Stimulated activated naive CD8-positive, alpha-beta T cell treated with anti-CD3 and anti-CD28 coated beads, Interleukin-15, Interleukin-2, amounts not matched to agents 100 ng/mL and 50 ng/mL, for 24 hours (primary cell): ENCODE data around the gene MYZAP.

Experiments used
- H3K27ac Mint-ChIP-seq: one replicate; pipeline ENCODE4 v1.8.0; 2021; ENCODE audit warnings: mild to moderate bottlenecking, mixed read lengths
- H3K27me3 Mint-ChIP-seq: one replicate; pipeline ENCODE4 v1.8.0; 2021; ENCODE audit warnings: mixed read lengths
- H3K36me3 Mint-ChIP-seq: one replicate; pipeline ENCODE4 v1.8.0; 2021; ENCODE audit warnings: low read depth, mixed read lengths
- H3K4me1 Mint-ChIP-seq: one replicate; pipeline ENCODE4 v1.8.0; 2021; ENCODE audit warnings: low read depth, mixed read lengths
- H3K4me3 Mint-ChIP-seq: one replicate; pipeline ENCODE4 v1.8.0; 2021; ENCODE audit warnings: mild to moderate bottlenecking, mixed read lengths
- H3K9me3 Mint-ChIP-seq: one replicate; pipeline ENCODE4 v1.8.0; 2021; ENCODE audit warnings: mixed read lengths

MYZAP gene

DNA sequence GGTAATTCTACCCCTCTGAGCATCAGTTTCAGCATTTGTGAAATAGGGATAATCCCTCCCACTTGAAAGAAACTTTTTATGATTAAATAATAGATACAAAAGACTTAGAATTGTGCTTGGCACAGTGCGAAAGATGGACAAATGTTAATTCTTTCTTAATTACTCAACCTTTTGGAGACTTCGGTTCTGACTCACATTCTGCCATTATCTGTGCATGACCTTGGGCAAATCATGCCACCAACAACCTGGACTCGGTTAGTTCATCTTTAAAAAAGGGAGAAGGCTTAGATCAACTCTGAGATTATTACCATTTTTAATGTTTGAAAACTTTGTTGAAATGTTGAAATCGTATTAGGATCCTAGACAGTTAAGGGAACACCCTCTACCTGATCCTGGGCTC, 74.2 kb downstream of the MYZAP start:
- no peaks in the 10 kb centered on the region for H3K4me1 Mint-ChIP-seq

DNA sequence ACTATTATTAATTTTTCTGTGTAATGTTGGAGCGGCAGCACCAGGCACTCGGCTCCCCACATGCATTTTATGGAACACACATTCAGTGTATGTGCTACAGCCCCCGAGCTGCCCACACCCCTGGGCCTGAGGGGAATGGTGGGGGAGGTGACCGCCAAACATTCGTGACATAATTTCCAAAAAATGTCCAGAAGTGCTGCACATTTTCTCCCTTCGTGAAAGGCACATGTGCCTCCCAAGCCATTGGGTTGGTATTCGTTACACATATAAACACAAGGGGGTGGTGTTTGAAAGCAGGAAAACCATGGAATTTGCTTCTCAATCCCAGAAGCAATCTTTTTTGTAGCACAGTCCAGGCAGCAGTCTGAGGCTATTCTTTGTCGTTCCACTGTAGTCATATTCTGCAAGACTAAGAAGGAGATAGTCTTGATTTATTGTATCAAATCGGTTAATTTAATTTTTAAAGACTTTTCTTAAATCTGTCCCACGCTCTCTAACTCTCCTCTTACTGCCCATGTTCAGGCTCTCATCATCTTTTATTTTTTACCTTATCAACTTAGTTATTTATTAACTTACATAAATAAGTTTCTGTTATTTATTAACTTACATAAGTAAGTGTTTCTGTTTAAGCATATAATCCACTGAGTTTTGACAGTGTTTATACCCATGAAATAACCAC, 75.6 kb downstream of the MYZAP start:
- Mint-ChIP-seq H3K9me3 (no peaks in the 10 kb centered on the region), H3K27ac (no peak overlapping the region), H3K4me1 (no peaks in the 10 kb centered on the region), H3K4me3 (no peak overlapping the region), H3K36me3 (no peaks in the 10 kb centered on the region), H3K27me3 (peaks cover 9% of the 10 kb centered on the region)

More for the DNA sequence above, 74.2 kb downstream of the MYZAP start:
- Mint-ChIP-seq H3K36me3 (no peaks in the 10 kb centered on the region), H3K27me3 (peaks cover 11% of the 10 kb centered on the region), H3K27ac (no peak overlapping the region), H3K4me3 (no peak overlapping the region), H3K9me3 (no peaks in the 10 kb centered on the region)

DNA sequence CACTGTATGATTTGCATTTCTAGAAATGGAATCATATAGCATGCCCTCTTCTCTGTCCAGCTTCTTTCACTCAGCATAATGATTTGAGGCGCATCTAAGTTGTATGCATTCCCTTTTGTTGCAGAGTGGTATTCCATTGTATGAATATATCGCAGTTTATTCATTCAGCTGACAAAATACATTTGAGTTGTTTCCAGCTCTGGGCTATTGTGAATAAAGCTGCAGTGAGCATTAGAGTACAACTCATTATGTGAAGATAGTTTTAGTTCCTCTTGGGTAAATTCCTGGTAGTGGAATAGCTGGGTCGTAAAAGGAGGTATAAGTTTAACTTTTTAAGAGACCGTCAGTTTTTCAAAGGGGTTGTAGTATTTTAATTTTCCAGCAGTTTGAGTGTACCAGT, 76.3 kb downstream of the MYZAP start:
- H3K4me1 Mint-ChIP-seq = no peaks in the 10 kb centered on the region
- no peak overlapping the region for H3K4me3 Mint-ChIP-seq
- no peaks in the 10 kb centered on the region for H3K36me3 Mint-ChIP-seq
- peaks cover 15% of the 10 kb centered on the region for H3K27me3 Mint-ChIP-seq
- H3K9me3 Mint-ChIP-seq = no peaks in the 10 kb centered on the region
- no peak overlapping the region for H3K27ac Mint-ChIP-seq

DNA sequence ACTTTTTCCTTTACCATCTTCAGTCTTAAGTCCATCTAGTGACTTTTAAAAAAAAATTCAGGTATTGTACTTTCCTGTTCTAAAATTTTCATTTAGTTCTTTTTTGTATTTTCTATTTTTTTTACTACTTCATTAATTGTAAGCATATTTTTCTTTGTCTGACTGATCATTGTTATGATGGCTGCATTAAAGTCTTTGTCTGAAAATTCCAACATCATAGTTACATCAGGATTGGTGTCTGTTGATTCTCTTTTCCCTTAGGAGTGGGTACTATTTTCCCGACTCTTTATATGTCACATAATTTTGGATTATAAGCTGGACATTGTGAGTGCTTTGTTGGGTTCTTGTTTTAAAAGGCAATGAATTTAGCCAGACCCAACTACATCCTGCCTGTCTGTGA, 79.9 kb downstream of the MYZAP start:
- no peaks in the 10 kb centered on the region for H3K36me3 Mint-ChIP-seq
- H3K4me1 Mint-ChIP-seq = no peaks in the 10 kb centered on the region
- no peak overlapping the region for H3K4me3 Mint-ChIP-seq
- H3K9me3 Mint-ChIP-seq = no peaks in the 10 kb centered on the region
- no peak overlapping the region for H3K27ac Mint-ChIP-seq
- peaks cover 18% of the 10 kb centered on the region for H3K27me3 Mint-ChIP-seq

DNA sequence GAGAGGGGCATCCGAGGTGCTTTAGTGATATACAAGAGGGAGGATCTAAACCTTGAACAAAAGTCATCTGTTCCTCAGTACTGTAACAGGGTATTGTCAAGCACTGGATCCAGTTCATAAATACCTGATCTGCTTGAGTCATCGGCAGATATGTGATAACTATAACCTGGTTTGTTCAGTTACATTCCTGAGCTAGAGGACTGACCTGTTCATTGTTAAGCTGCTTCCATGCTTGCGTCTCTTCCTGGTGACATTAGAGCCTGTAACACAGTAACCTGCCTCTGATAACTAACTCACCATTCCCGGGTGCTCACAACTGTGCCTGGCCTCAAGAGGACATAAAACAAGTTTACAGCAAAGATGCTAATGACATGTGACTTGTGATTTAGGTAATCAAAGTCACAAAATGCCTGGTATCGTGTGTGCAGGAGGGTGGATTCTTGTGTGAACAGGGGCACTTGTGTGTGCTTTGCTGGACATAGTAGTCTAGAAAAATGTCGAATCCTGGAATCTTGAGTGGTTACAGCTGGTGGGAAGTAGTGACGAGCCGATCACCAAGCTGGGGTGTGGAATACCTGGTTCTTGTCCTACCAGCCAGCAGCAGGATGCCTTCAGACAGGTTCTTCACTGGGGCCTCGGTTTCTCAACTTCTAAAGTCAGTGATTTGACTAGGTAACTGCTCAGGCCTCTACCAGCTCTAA, 83.9 kb downstream of the MYZAP start:
- Mint-ChIP-seq H3K27me3 (peaks cover 14% of the 10 kb centered on the region), H3K27ac (no peak overlapping the region), H3K4me3 (no peak overlapping the region), H3K36me3 (no peaks in the 10 kb centered on the region), H3K4me1 (peaks cover 4% of the 10 kb centered on the region), H3K9me3 (no peaks in the 10 kb centered on the region)

DNA sequence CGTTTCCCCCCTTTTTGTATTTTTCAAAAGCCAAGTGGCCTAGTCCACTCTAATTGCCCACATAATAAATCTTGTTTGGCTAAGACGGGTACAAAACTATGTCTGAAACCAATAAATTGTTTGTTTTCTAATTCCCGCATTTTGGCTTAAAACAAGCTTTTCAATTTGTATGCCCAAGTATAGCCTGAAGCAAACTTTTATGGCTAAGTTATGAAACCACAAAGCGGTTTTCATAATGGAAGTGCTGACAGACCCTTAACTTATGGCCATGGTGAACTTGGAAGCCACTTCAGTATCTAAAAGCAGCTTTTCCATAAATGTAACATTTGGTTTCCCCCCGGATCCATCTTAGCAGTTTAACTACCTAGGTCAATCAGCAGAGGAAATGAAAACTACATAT, 84.9 kb downstream of the MYZAP start:
- Mint-ChIP-seq H3K4me3 (no peak overlapping the region), H3K9me3 (no peaks in the 10 kb centered on the region), H3K4me1 (peaks cover 4% of the 10 kb centered on the region), H3K36me3 (no peaks in the 10 kb centered on the region), H3K27me3 (peaks cover 14% of the 10 kb centered on the region), H3K27ac (no peak overlapping the region)

DNA sequence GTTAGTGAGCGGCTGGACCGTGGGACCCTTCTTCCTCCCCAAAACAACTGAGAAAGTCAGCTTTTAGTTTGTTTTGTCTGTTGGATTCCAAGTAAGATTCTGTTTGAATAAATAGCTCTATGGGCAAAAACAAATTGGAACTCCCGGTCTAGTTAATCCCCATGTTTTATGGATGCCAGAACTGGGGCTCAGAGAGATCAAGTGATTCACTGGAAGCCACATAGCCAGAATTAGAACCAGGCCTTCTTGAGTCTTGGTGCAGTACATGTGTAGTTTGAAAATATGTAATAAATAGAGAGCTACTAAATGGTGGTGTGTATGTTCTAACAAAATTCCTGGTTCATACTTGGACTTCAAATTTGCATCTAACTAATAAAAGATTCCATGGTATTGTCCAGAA, 85.5 kb downstream of the MYZAP start:
- H3K27ac Mint-ChIP-seq = no peak overlapping the region
- H3K4me1 Mint-ChIP-seq = peaks cover 4% of the 10 kb centered on the region
- H3K27me3 Mint-ChIP-seq = peaks cover 11% of the 10 kb centered on the region
- H3K4me3 Mint-ChIP-seq = no peak overlapping the region
- H3K36me3 Mint-ChIP-seq = no peaks in the 10 kb centered on the region
- no peaks in the 10 kb centered on the region for H3K9me3 Mint-ChIP-seq

DNA sequence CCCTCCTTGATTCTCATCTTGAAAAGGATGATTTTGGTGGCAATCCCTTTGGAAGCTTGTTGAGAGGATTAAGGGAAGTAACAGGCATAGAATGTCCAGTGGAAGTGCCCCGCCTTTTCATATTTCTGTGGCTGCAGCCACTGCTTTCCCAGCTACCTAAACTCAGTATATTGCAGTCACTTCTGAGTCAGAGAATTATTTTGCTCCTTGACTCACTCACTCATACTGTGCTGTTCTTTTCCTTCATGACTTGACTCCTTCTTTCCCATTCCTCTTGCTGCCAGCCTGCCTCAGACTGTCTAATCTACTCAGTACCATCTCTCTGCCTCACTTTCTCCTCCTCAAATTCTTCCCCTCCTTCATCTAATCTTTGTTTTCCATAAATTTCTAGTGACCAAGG, 88.3 kb downstream of the MYZAP start:
- Mint-ChIP-seq H3K27ac (no peak overlapping the region), H3K9me3 (no peaks in the 10 kb centered on the region), H3K4me1 (peaks cover 4% of the 10 kb centered on the region), H3K36me3 (no peaks in the 10 kb centered on the region), H3K27me3 (no peaks in the 10 kb centered on the region), H3K4me3 (no peak overlapping the region)

DNA sequence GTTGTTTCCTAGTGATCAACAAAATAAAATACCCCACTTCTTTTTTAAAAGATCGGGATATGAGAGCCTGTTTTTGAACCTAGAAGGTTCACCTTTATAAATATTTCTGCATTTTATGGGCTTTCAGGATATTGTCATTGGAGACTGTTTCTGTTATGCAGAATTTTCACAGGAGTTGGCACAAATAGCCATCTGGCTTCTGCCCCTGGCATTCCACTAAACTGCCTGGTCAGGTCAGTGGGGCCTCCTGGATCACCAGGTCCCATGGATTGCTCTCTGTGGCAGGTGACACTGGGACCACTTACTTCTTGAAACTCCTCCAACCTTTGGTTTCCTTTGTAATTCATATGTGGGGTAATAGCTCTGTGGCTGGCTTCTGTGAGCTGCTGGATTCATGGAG, 89.3 kb downstream of the MYZAP start:
- Mint-ChIP-seq H3K27me3 (no peaks in the 10 kb centered on the region), H3K36me3 (no peaks in the 10 kb centered on the region), H3K4me1 (peaks cover 4% of the 10 kb centered on the region), H3K4me3 (no peak overlapping the region), H3K9me3 (no peaks in the 10 kb centered on the region), H3K27ac (no peak overlapping the region)

DNA sequence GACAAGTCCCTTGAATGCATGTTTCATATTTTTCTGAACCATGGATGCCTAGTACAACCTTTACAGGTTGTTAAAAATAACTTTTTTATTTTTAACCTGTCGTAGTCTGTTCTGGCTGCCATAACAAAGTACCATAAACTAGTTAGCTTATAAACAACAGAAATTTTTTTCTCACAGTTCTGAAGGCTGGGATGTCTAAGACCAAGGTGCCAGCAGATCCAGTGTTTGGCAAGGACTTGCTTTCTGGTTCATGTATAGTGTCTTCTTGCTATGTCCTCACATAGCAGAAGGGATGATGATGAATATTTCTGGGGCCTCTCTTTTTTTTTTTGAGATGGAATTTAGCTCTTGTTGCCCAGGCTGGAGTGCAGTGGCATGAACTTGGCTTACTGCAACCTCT, 91.8 kb downstream of the MYZAP start:
- Mint-ChIP-seq H3K4me3 (no peak overlapping the region), H3K27me3 (no peaks in the 10 kb centered on the region), H3K4me1 (peaks cover 4% of the 10 kb centered on the region), H3K27ac (no peak overlapping the region), H3K9me3 (no peaks in the 10 kb centered on the region), H3K36me3 (no peaks in the 10 kb centered on the region)

DNA sequence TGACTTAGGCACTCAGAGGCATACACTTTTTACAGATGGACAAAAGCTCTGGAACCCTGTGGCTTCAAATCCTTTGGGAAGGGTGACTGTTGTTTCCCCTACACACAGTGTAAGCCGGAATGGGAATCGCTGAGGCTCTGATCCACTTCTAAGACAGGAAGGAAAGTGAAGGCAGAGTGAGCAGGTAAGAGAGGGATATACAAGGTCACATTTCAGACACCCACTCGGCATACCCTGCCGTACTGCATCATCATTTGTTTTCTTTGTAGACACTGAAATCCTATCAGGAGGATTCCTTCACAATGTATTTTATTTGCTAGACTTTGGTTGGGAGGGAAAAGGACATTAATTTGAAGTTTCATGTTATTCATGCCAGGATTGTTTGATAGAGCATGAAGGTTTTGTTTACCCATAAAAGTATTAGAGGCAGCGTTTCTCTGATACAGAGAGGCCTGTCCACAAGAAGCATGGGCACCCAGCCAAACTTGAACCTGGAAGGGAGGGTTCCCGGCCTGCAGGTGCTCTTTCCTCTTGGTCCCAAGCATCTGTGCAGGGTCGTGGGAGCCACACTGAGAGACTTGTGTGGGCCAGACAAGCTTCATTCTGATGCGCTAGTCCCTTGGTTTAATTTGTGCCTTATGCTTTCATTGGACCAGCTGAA, 92.9 kb downstream of the MYZAP start:
- no peaks in the 10 kb centered on the region for H3K27me3 Mint-ChIP-seq
- no peak overlapping the region for H3K27ac Mint-ChIP-seq
- no peak overlapping the region for H3K4me3 Mint-ChIP-seq
- no peaks in the 10 kb centered on the region for H3K9me3 Mint-ChIP-seq
- H3K4me1 Mint-ChIP-seq = peaks cover 4% of the 10 kb centered on the region
- no peaks in the 10 kb centered on the region for H3K36me3 Mint-ChIP-seq

DNA sequence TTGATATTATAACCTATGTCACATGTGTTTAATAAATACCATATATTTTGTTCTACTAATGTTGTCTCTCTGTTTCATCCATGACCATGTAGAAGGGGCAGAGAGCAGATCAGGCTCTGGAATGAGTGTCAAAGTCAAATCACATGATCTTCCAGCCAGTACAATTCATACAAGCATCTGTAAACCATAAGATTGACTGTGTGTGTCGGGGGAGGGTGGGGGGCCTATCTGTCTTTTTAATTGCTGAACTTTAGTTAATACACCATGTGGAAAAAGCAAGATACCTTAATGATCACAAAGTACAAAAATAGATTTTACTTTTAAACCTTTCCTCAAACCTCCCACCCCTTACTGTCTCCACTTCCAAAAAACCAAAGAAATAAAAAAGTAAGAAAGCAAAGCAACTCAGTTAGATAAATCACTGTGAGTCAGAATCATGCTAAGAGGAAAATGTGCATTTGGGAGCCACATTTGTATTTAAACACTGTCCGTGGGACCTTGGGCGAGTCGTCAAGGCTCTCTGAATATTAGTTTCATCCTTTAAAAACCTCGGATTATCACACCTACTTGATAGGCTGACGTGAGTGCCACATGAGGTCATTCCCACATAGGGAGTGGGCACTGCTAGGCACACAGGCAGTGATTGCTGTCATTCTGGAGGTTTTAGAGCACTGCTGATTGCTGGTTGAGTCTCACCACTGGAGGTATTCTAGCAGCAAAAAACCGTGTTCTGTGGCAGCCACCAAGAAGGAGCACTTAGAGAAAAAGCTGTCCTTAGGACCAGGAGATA, 93.8 kb downstream of the MYZAP start:
- H3K36me3 Mint-ChIP-seq = no peaks in the 10 kb centered on the region
- no peaks in the 10 kb centered on the region for H3K27me3 Mint-ChIP-seq
- no peaks in the 10 kb centered on the region for H3K4me1 Mint-ChIP-seq
- no peaks in the 10 kb centered on the region for H3K9me3 Mint-ChIP-seq
- no peak overlapping the region for H3K4me3 Mint-ChIP-seq
- no peak overlapping the region for H3K27ac Mint-ChIP-seq

DNA sequence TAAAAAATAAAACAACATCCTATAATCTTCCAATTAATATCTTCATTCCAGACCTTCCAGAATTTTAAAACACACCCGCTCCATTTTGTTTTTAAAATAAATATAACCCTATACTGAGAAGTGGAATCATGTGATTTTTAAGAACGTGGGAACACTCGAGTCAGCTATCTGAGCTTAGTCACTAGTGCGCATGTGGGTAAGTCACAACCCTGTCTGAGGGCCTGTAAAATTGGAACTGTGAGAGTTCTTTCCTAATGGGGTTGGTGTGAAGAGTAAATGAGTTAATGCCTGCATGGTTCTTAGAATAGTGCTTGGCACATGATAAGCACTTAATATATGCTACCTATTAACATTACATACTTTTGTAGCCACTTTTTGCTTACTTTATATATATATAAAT, 95.0 kb downstream of the MYZAP start:
- Mint-ChIP-seq H3K36me3 (no peaks in the 10 kb centered on the region), H3K4me3 (no peak overlapping the region), H3K27me3 (no peaks in the 10 kb centered on the region), H3K9me3 (no peaks in the 10 kb centered on the region), H3K27ac (no peak overlapping the region), H3K4me1 (no peaks in the 10 kb centered on the region)

DNA sequence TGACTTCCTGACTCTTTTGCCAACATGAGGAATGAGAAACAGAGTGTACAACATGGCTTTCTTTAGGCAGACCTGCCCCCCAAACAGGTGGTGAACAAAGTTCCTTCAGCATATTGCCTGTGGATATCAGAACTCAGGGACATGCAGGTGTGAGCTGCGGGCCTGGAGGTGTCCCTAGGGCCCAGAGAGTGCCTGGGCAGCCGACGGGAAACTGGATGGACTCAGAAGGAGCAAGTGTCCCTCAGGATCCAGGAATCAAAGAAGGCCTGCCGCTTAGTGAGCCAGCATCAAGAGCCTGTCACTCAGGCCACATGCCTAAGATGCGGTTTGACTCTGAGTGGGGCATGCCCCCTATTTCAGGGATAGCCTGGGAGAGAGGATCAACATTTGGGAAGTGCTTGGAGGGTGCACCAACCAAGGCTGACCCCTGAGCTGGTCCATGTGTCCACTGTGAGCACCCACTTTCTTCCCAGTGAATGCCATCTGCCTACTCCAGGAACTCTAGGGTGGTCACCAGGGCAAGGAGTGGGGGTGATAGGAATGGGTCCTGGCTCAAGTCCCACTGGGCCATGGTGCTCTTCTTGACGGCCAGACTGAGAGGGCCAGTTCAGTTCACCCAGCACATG, 98.8 kb downstream of the MYZAP start:
- Mint-ChIP-seq H3K4me1 (no peaks in the 10 kb centered on the region), H3K9me3 (no peaks in the 10 kb centered on the region)

DNA sequence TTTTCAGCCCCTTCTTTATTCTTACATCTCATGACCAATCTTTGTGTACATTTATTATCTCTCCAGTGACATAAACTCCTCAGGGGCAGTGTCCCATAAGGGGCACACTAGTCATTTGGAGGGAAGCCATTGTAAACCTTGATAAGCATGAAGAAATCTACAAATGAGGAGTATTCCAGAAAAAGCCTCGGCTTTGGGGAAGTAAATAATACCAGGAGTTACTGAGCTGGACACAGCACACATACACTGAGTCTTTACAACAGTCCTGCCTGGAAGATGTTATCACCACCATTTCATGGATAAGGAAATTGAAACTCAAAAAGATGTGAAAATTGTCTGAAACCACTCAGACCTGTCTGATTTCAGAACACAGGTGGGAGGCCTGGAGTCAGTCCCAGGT, 99.4 kb downstream of the MYZAP start:
- no peak overlapping the region for H3K27ac Mint-ChIP-seq
- no peaks in the 10 kb centered on the region for H3K4me1 Mint-ChIP-seq
- H3K4me3 Mint-ChIP-seq = no peak overlapping the region
- no peaks in the 10 kb centered on the region for H3K27me3 Mint-ChIP-seq
- no peaks in the 10 kb centered on the region for H3K9me3 Mint-ChIP-seq
- H3K36me3 Mint-ChIP-seq = no peaks in the 10 kb centered on the region

More for the DNA sequence above, 98.8 kb downstream of the MYZAP start:
- Mint-ChIP-seq H3K27ac (no peak overlapping the region), H3K4me3 (no peak overlapping the region), H3K36me3 (no peaks in the 10 kb centered on the region), H3K27me3 (no peaks in the 10 kb centered on the region)
